ENCODE results near the gene ADGRA3.

Gene ADGRA3

GRCh38 chr4:22492987-22493386 is 22.9 kb downstream of the ADGRA3 start:
- no peaks in the 10 kb centered on the region for H3K9me3 ChIP-seq (ENCODE audit: low read depth, low read length)
- H3K27ac ChIP-seq = no peak overlapping the region
- H3K36me3 ChIP-seq (ENCODE audit: insufficient read depth, low read length) = no peaks in the 10 kb centered on the region
- H3K9ac ChIP-seq (ENCODE audit: insufficient read length) = no peak overlapping the region
- no peak overlapping the region for H3K4me3 ChIP-seq
- no peak for DNase-seq (ENCODE audit: low read depth, low spot score)
- no peak for TF ChIP-seq FOXP2 (optimal IDR thresholded peaks at IDR 0.05; ENCODE audit: control extremely low read depth, extremely low read length, insufficient read depth)
- no peak for TF ChIP-seq EZH2 (IDR thresholded peaks at IDR 0.05)
- TF ChIP-seq POLR2AphosphoS5 (IDR thresholded peaks at IDR 0.05; ENCODE audit: borderline replicate concordance, low read depth, low read length) = no peak

GRCh38 chr4:22491939-22492338 is 23.9 kb downstream of the ADGRA3 start:
- Histone ChIP-seq H3K9ac (ENCODE audit: insufficient read length) (no peak overlapping the region), H3K36me3 (ENCODE audit: insufficient read depth, low read length) (no peaks in the 10 kb centered on the region), H3K9me3 (ENCODE audit: low read depth, low read length) (no peaks in the 10 kb centered on the region), H3K27ac (no peak overlapping the region), H3K4me3 (no peak overlapping the region)
- TF ChIP-seq POLR2AphosphoS5 (IDR thresholded peaks at IDR 0.05; ENCODE audit: borderline replicate concordance, low read depth, low read length) (no peak), EZH2 (IDR thresholded peaks at IDR 0.05) (no peak)
- DNase-seq (ENCODE audit: low read depth, low spot score) = no peak

GRCh38 chr4:22490718-22491315 is 25.0 kb downstream of the ADGRA3 start:
- H3K4me3 ChIP-seq = no peak overlapping the region
- no peaks in the 10 kb centered on the region for H3K36me3 ChIP-seq (ENCODE audit: insufficient read depth, low read length)
- TF ChIP-seq POLR2AphosphoS5 (IDR thresholded peaks at IDR 0.05; ENCODE audit: borderline replicate concordance, low read depth, low read length) = no peak
- no peak for TF ChIP-seq FOXP2 (optimal IDR thresholded peaks at IDR 0.05; ENCODE audit: control extremely low read depth, extremely low read length, insufficient read depth)
- TF ChIP-seq EZH2 (IDR thresholded peaks at IDR 0.05) = no peak
- no peaks in the 10 kb centered on the region for H3K9me3 ChIP-seq (ENCODE audit: low read depth, low read length)
- no peak overlapping the region for H3K9ac ChIP-seq (ENCODE audit: insufficient read length)
- no peak for DNase-seq (ENCODE audit: low read depth, low spot score)
- H3K27ac ChIP-seq = no peak overlapping the region

- Histone ChIP-seq H3K27ac (no peak overlapping the region), H3K4me3 (no peak overlapping the region), H3K9me3 (ENCODE audit: low read depth, low read length) (no peaks in the 10 kb centered on the region), H3K36me3 (ENCODE audit: insufficient read depth, low read length) (no peaks in the 10 kb centered on the region), H3K9ac (ENCODE audit: insufficient read length) (no peak overlapping the region)
- no peak for DNase-seq (ENCODE audit: low read depth, low spot score)
- no peak for TF ChIP-seq POLR2AphosphoS5 (IDR thresholded peaks at IDR 0.05; ENCODE audit: borderline replicate concordance, low read depth, low read length)
- TF ChIP-seq FOXP2 (optimal IDR thresholded peaks at IDR 0.05; ENCODE audit: control extremely low read depth, extremely low read length, insufficient read depth) = no peak
- TF ChIP-seq EZH2 (IDR thresholded peaks at IDR 0.05) = no peak
These were observed 27.8 kb downstream of the ADGRA3 start for GRCh38 chr4:22488106-22488505.

- Histone ChIP-seq H3K27ac (no peak overlapping the region), H3K36me3 (ENCODE audit: insufficient read depth, low read length) (no peaks in the 10 kb centered on the region), H3K9ac (ENCODE audit: insufficient read length) (no peak overlapping the region), H3K4me3 (no peak overlapping the region), H3K9me3 (ENCODE audit: low read depth, low read length) (no peaks in the 10 kb centered on the region)
- TF ChIP-seq FOXP2 (optimal IDR thresholded peaks at IDR 0.05; ENCODE audit: control extremely low read depth, extremely low read length, insufficient read depth) (no peak), EZH2 (IDR thresholded peaks at IDR 0.05) (no peak)
- no peak for DNase-seq (ENCODE audit: low read depth, low spot score)
These were observed 28.5 kb downstream of the ADGRA3 start for GRCh38 chr4:22487328-22487727.

GRCh38 chr4:22486276-22486675 is 29.6 kb downstream of the ADGRA3 start:
- H3K4me3 ChIP-seq = no peak overlapping the region
- DNase-seq (ENCODE audit: low read depth, low spot score) = no peak
- no peak overlapping the region for H3K9ac ChIP-seq (ENCODE audit: insufficient read length)
- no peaks in the 10 kb centered on the region for H3K36me3 ChIP-seq (ENCODE audit: insufficient read depth, low read length)
- no peak overlapping the region for H3K27ac ChIP-seq
- no peaks in the 10 kb centered on the region for H3K9me3 ChIP-seq (ENCODE audit: low read depth, low read length)
- TF ChIP-seq FOXP2 (optimal IDR thresholded peaks at IDR 0.05; ENCODE audit: control extremely low read depth, extremely low read length, insufficient read depth) (no peak), EZH2 (IDR thresholded peaks at IDR 0.05) (no peak), POLR2AphosphoS5 (IDR thresholded peaks at IDR 0.05; ENCODE audit: borderline replicate concordance, low read depth, low read length) (no peak)

GRCh38 chr4:22485737-22486136 is 30.1 kb downstream of the ADGRA3 start:
- no peak overlapping the region for H3K27ac ChIP-seq
- H3K36me3 ChIP-seq (ENCODE audit: insufficient read depth, low read length) = no peaks in the 10 kb centered on the region
- H3K4me3 ChIP-seq = no peak overlapping the region
- TF ChIP-seq FOXP2 (optimal IDR thresholded peaks at IDR 0.05; ENCODE audit: control extremely low read depth, extremely low read length, insufficient read depth) (no peak), EZH2 (IDR thresholded peaks at IDR 0.05) (no peak), POLR2AphosphoS5 (IDR thresholded peaks at IDR 0.05; ENCODE audit: borderline replicate concordance, low read depth, low read length) (no peak)
- H3K9ac ChIP-seq (ENCODE audit: insufficient read length) = no peak overlapping the region
- H3K9me3 ChIP-seq (ENCODE audit: low read depth, low read length) = no peaks in the 10 kb centered on the region
- DNase-seq (ENCODE audit: low read depth, low spot score) = no peak

- no peak overlapping the region for H3K9ac ChIP-seq (ENCODE audit: insufficient read length)
- DNase-seq (ENCODE audit: low read depth, low spot score) = peak; percentile 37
- no peaks in the 10 kb centered on the region for H3K9me3 ChIP-seq (ENCODE audit: low read depth, low read length)
- peak overlapping the region; percentile 38 for H3K27ac ChIP-seq
- H3K4me3 ChIP-seq = peak overlapping the region; percentile 47
- no peak for TF ChIP-seq EZH2 (IDR thresholded peaks at IDR 0.05)
- TF ChIP-seq FOXP2 (optimal IDR thresholded peaks at IDR 0.05; ENCODE audit: control extremely low read depth, extremely low read length, insufficient read depth) = peak; percentile 60
- TF ChIP-seq POLR2AphosphoS5 (IDR thresholded peaks at IDR 0.05; ENCODE audit: borderline replicate concordance, low read depth, low read length) = no peak; the same call in 1 of the 2 replicates
- no peaks in the 10 kb centered on the region for H3K36me3 ChIP-seq (ENCODE audit: insufficient read depth, low read length)
These were observed 32.3 kb downstream of the ADGRA3 start for GRCh38 chr4:22483551-22483981.

All from SK-N-MC (cell line).